HUES6 (cell line): ENCODE results near the gene R3HDM4.

Experiments used
- H3K27ac ChIP-seq: 2 replicates; pipeline ENCODE4 v1.7.0; 2013; ENCODE audit warnings: low read depth, mild to moderate bottlenecking, low read length, inconsistent platforms
- H3K27me3 ChIP-seq: 2 replicates; pipeline ENCODE4 v1.6.1; 2013; ENCODE audit warnings: low read length; ENCODE audit not compliant: control insufficient read depth, insufficient read depth
- H3K36me3 ChIP-seq: 2 replicates; pipeline ENCODE4 v1.6.1; 2013; ENCODE audit warnings: low read length; ENCODE audit not compliant: control insufficient read depth, insufficient read depth
- H3K4me1 ChIP-seq: 2 replicates; pipeline ENCODE4 v1.6.1; 2013; ENCODE audit warnings: low read length; ENCODE audit not compliant: control insufficient read depth, insufficient read depth
- H3K4me3 ChIP-seq: 2 replicates; pipeline ENCODE4 v1.5.1; 2013; ENCODE audit warnings: low read depth, low read length
- H3K9ac ChIP-seq: one replicate; pipeline ENCODE4 v1.6.1; 2013; ENCODE audit warnings: mild to moderate bottlenecking, low read length
- H3K9me3 ChIP-seq: 2 replicates; pipeline ENCODE4 v1.6.1; 2013; ENCODE audit warnings: low read depth, low read length; ENCODE audit not compliant: control insufficient read depth, insufficient read depth

The R3HDM4 gene

DNA sequence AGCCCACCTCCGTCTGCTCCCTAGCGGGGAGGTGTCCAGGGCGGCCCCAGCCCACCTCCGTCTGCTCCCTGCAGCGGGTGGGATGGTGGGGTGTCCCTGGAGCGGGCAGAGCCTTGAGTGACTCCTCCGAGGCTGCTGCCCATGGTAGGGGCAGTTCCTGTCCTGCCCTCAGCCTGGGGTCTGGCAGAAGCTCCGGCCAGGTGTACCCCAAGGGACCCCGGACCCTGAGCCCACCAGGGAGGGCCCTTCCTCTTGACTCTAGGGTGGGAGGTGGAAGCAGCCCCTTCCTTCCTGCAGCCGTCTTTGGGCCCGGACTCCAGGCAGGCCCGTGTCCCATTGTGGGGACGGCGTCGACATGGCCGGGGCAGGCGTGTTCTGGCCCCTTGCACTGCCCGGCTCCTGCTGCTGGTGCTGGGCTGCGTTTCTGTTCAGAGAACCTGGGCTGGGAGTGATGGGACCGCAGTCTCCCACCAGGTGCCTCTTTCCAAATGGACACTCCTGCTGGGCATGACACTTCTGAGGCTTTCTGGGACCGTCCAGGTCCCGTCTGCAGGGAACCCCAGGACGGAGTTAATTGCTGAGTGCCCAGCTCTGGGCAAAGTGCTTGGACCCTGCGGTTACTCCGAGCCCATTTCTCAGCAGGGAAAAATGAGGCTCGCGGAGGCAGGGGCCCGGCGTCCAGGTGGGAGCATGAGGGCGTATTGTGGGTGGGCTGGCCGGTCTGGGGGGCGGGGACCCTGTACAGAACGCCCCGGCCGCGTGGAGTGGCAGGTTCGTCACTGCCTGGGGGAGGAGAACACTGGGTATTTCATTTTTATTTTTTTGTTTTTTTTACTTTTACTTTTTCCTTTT lies 32.6 kb upstream of the R3HDM4 start:
- H3K9me3 ChIP-seq: no peaks in the 10 kb centered on the region

DNA sequence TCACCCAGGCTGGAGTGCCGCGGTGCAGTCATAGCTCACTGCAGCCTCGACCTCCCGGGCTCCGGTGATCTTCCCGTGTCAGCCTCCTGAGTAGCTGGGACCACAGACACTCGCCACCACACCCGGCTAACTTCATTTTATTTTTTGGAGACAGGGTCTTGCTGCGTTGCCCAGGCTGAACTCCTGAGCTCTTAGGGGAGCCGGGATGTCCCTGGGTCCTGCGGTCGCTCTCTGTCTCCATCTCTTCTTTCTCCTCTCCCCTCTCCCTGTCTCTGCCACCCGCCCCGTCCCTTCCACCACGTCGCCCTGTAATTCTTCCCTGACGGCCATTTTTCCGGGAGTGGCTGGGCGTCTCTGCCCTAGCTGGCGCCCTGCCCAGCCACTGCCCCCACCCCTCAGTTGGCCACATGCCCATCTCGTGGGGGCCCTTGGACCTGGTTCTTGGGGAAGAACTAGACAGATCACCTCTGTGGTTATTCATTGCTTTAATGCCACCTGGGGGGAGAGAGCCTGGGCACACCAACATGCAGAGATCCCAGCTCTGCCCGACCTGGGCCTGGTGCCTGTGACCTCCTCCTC lies 31.7 kb upstream of the R3HDM4 start:
- Histone ChIP-seq H3K9me3 (no peaks in the 10 kb centered on the region), H3K36me3 (peaks cover 46% of the 10 kb centered on the region), H3K27ac (no peak overlapping the region), H3K9ac (no peak overlapping the region), H3K4me3 (no peak overlapping the region), H3K27me3 (no peaks in the 10 kb centered on the region), H3K4me1 (no peaks in the 10 kb centered on the region)

More for the DNA sequence above, 32.6 kb upstream of the R3HDM4 start:
- H3K27ac ChIP-seq: no peak overlapping the region
- H3K4me1 ChIP-seq: no peaks in the 10 kb centered on the region
- H3K27me3 ChIP-seq: no peaks in the 10 kb centered on the region
- H3K36me3 ChIP-seq: peaks cover 41% of the 10 kb centered on the region
- H3K9ac ChIP-seq: no peak overlapping the region
- no peak overlapping the region for H3K4me3 ChIP-seq

DNA sequence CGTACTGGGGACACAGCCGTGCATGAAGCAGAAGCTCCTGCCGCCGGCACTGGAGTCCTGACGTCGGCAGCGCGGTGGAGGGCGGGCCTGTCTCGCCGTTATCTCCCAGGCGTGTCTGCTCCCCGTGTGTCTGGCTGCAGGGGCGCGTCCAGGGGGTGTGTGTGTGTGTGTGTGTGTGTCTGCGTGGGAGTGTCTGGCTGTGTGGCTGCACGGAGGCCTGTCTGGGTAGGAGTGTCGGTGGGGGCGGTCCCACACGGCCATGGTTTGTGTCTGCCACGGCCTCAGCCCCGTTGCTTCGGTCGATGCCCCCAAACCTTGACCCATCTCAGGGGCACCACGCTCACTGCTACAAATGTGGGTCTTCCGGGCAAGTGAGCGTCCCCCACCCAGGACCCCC lies 31.1 kb upstream of the R3HDM4 start:
- Histone ChIP-seq H3K4me1 (no peaks in the 10 kb centered on the region), H3K9me3 (no peaks in the 10 kb centered on the region), H3K36me3 (peaks cover 52% of the 10 kb centered on the region), H3K4me3 (no peak overlapping the region), H3K9ac (no peak overlapping the region), H3K27me3 (no peaks in the 10 kb centered on the region), H3K27ac (no peak overlapping the region)

DNA sequence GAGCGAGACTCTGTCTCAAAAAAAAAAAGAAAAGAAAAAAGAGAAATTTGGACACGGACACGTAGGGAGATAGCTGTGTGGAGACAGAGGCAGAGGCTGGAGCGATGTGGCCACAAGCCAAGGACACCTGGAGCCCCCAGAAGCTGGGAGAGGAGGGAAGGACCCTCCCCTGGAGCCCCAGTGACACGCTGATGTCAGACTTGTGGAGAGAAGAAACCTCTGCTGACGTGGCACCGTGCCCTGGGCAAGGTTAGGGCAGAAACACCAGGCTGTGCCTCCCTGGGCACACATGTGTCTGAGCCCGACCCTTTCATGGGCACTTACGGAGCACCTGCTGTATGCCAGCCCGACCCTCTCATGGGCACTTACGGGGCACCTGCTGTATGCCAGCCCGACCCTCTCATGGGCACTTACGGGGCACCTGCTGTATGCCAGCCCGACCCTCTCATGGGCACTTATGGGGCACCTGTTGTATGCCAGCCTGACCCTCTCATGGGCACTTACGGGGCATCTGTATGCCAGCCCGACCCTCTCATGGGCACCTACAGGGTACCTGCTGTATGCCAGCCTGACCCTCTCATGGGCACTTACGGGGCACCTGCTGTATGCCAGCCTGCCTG lies 30.6 kb upstream of the R3HDM4 start:
- H3K27ac ChIP-seq: no peak overlapping the region
- no peaks in the 10 kb centered on the region for H3K27me3 ChIP-seq
- peaks cover 53% of the 10 kb centered on the region for H3K36me3 ChIP-seq
- H3K9ac ChIP-seq: no peak overlapping the region
- no peak overlapping the region for H3K4me3 ChIP-seq
- H3K4me1 ChIP-seq: no peaks in the 10 kb centered on the region
- H3K9me3 ChIP-seq: no peaks in the 10 kb centered on the region

DNA sequence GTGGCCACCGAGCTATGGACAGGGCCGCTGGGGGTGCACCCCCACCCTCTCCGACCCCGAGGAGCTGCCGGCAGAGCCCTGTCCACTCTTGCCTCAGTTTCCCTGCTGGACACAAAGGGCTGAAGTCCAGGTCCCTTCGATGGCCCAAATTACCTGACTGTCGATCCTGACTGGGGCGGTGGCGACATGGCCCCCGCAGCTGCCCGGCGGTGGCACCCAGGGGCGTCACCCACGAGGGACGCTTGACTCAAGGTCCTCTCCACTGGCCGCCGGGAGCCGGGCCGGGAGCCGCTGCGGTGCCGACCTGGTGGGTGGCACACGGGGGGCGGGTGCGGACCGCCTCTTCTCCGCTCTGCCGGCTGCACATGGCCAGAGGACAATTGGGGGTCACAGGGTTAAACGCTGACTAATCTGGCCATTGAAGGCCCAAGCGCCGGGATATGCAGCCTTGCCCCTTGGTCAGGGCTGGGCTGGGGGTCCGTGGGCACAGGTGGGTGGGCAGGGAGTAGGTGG lies 29.2 kb upstream of the R3HDM4 start:
- peaks cover 54% of the 10 kb centered on the region for H3K36me3 ChIP-seq
- no peak overlapping the region for H3K9ac ChIP-seq
- no peaks in the 10 kb centered on the region for H3K27me3 ChIP-seq
- H3K27ac ChIP-seq: no peak overlapping the region
- H3K9me3 ChIP-seq: no peaks in the 10 kb centered on the region
- H3K4me1 ChIP-seq: no peaks in the 10 kb centered on the region
- no peak overlapping the region for H3K4me3 ChIP-seq

DNA sequence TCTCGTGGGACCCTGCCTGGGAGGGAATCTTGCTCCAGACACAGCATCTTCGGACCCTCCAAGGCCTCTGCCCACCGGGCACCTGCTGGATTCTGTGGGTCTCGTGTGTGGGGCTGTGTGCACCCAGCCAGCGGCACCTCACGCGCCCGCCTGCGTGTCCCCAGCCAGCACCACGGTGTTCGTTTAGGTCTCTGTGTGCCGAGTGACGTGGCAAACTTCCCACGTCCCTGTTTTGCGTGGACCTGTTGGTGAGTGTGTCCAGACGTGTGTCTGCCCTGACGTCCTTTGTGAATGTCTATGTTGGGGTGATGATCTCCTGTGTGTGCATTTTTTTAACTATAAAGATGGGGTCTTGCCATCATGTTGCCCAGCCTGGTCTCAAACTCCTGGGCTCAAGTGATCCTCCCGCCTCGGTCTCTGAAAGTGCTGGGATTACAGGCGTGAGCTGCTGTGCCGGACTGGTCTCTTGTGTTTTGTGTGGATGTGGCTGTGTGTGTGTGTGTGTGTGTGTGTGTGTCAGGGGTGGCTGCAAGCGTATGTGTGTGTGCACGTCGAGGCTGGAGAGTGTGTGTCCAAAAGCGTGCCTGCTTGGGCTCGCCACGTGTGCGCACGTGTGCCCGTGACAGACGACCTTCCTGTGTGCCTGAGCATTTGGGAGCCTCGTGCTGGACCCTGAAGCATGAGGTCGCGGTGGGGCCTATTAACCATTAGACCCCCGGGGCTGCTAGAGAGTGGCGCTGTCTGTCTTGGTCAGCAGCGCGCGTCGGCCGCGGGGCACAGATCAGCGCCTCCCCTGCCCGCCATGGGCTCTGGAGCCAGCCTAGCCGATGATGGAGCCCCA lies 28.5 kb upstream of the R3HDM4 start:
- Histone ChIP-seq H3K9ac (no peak overlapping the region), H3K27ac (no peak overlapping the region), H3K36me3 (peaks cover 53% of the 10 kb centered on the region)

DNA sequence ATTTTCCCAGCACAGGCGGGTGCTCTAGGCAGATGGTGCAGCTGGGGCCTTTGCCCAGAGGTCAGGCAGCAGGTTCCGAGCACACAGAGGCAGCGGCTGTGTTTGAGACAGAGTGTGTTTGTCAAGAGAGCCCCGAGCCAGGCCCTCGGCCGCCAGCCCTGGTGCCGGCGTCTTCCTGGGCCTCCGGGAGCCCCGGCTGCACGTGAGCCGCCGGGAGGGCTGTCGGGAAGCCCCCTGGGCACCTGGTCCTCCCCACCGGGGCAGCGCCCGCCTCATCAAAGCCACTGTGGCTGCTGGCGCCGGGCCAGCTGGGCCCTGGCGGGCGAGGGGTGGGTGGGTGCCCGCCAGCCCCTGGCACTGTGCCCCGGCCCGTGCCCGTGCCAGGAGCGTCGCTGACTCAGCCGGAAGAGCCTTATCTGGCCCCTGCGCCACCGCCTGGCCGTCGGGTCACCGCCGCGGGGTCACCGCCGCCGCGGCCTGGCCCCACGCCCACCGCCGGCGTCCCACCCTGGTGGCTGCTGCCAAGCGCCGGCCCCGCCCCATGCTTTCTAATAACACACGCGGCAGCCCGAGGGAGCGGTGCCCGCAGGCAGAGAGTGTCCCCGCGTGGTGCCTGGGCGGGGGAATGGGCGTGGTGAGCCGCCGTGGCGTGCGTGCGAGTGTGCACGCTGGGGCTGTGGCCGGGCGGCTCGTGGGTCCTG lies 27.7 kb upstream of the R3HDM4 start:
- Histone ChIP-seq H3K9ac (no peak overlapping the region), H3K4me1 (no peaks in the 10 kb centered on the region), H3K27me3 (no peaks in the 10 kb centered on the region), H3K4me3 (no peak overlapping the region), H3K36me3 (peaks cover 58% of the 10 kb centered on the region), H3K9me3 (no peaks in the 10 kb centered on the region), H3K27ac (no peak overlapping the region)

More for the DNA sequence above, 28.5 kb upstream of the R3HDM4 start:
- Histone ChIP-seq H3K27me3 (no peaks in the 10 kb centered on the region), H3K4me1 (no peaks in the 10 kb centered on the region), H3K4me3 (no peak overlapping the region), H3K9me3 (no peaks in the 10 kb centered on the region)

DNA sequence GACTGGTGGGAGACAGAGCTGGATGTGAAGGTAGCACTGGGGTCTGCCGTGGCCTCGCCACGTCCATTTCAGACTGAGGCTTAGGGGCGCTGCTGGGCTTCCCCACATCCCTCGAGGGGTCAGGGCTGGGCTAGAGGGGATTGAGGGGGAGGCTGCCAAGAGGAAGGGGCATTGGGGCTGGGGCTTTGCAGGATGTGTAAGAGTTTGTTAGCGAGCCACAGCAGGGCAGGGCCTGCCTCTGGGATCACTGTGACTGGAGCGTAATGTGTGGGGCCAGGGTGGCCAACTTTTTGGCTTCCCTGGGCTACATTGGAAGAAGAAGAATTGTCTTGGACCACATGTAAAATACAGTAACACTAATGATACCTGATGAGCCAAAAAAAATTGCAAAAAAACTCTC lies 26.9 kb upstream of the R3HDM4 start:
- Histone ChIP-seq H3K9me3 (no peaks in the 10 kb centered on the region), H3K27me3 (no peaks in the 10 kb centered on the region), H3K36me3 (peaks cover 64% of the 10 kb centered on the region), H3K9ac (peak overlapping the region; percentile 33), H3K4me3 (no peak overlapping the region), H3K27ac (no peak overlapping the region), H3K4me1 (no peaks in the 10 kb centered on the region)

DNA sequence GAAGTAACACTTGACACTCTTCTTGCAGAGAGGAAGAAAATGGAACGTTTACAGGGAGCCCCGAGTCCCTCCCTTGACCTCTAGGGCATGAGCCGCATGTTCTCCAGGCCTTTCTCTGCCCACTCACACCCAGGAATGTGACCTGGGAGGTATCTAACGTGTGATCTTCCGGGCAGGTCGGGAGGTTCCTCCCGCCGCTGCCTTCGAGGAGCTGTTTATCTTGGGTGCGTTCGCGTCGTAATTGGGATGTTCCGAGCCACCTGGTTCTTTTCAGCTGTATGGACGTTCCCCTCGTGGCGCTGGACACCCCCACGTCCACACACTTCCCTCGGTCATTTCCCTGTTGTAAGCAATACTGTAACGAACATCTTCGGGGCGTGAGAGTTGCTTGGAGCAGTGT lies 26.4 kb upstream of the R3HDM4 start:
- H3K27me3 ChIP-seq: no peaks in the 10 kb centered on the region
- peaks cover 65% of the 10 kb centered on the region for H3K36me3 ChIP-seq
- H3K9me3 ChIP-seq: no peaks in the 10 kb centered on the region
- H3K27ac ChIP-seq: no peak overlapping the region
- peaks cover 3% of the 10 kb centered on the region; the same call in 1 of the 2 replicates for H3K4me1 ChIP-seq
- peak overlapping the region; percentile 33 for H3K9ac ChIP-seq
- no peak overlapping the region for H3K4me3 ChIP-seq

DNA sequence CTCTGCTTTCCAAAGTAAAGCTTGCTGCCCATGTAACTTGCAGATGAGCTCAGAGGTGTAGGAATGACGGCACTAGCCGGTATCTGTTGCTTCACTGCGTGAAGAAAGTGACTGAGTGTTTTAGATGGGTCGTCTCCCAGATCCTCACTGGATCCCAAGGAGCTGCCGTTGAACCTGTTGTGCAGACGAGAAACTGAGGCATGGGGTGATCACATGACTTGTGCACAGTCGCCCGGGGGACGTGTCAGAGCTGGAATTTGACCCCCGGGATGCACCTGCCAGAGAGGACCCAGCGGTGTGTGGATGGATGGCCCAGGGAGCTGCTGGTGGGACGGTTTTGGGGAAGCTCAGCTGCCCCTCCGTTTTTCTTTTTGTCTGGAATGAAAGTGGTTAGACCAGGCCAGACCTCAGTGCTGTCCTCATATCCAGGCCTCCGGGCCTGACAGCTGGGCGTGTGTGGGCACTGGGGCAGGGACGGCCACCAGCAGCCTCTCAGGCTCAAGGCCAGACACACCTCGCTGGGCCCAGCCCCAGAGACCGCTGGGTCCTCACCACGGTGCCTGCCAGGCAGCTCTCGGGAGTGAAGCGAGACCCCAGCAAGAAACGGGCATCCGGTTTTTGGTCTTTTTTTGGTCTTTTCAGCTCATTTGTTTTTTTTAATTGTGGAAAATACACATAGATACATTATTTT lies 25.4 kb upstream of the R3HDM4 start:
- Histone ChIP-seq H3K27ac (no peak overlapping the region), H3K4me3 (no peak overlapping the region), H3K27me3 (no peaks in the 10 kb centered on the region), H3K9ac (no peak overlapping the region), H3K9me3 (no peaks in the 10 kb centered on the region), H3K4me1 (peaks cover 12% of the 10 kb centered on the region; the same call in 1 of the 2 replicates), H3K36me3 (peaks cover 61% of the 10 kb centered on the region)
